ENCODE measurements around the gene APBA1.

DNA sequence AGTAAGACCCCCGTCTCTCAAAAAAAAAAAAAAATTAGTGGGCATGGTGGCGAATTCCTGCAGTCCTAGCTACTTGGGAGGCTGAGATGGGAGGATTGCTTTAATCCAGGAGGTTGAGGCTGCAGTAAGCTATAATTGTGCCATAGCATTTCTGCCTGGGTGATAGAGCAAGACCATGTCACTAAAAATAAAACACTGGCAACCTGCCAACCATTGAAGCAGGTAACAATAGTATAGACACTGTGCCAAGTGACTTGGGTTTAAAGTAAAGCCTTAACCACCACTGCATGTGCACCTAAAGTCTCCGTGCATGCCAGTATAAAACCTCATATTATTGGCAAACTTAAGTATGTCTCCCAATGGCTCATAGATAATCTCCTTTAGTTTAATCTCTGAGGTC is 3.4 kb upstream of the APBA1 start:
- TF ChIP-seq EZH2 (IDR thresholded peaks at IDR 0.05; ENCODE audit: borderline replicate concordance, low read depth, low read length, severe bottlenecking) (no peak), CTCF (IDR thresholded peaks at IDR 0.05; ENCODE audit: borderline replicate concordance, extremely low read depth, low read length, poor library complexity, severe bottlenecking) (no peak)
